Measurements from ENCODE around the gene RAD51.
A peak's percentile ranks its signal among the peaks of the same experiment; 100 is the strongest.

The RAD51 gene

DNA sequence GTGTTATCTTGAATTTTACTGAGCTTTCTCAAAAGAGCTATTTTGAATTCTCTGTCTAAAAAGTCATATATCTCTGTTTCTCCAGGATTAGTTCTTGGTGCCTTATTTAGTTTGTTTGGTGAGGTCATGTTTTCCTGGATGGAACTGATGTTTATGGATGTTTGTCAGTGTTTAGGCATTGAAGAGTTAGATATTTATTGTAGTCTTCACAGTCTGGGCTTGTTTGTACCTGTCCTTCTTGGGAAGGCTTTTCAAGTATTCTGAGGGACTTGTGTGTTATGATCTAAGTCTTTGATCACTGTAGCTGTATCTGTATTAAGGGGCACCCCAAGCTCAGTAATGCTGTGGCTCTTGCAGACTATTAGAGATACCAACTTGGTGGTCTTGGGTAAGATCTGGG, 10.6 kb upstream of the RAD51 start:
- no peak for TF ChIP-seq ZFX (IDR thresholded peaks at IDR 0.05)
- TF ChIP-seq, protein P1, sequence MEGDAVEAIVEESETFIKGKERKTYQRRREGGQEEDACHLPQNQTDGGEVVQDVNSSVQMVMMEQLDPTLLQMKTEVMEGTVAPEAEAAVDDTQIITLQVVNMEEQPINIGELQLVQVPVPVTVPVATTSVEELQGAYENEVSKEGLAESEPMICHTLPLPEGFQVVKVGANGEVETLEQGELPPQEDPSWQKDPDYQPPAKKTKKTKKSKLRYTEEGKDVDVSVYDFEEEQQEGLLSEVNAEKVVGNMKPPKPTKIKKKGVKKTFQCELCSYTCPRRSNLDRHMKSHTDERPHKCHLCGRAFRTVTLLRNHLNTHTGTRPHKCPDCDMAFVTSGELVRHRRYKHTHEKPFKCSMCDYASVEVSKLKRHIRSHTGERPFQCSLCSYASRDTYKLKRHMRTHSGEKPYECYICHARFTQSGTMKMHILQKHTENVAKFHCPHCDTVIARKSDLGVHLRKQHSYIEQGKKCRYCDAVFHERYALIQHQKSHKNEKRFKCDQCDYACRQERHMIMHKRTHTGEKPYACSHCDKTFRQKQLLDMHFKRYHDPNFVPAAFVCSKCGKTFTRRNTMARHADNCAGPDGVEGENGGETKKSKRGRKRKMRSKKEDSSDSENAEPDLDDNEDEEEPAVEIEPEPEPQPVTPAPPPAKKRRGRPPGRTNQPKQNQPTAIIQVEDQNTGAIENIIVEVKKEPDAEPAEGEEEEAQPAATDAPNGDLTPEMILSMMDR (conservative IDR thresholded peaks at IDR 0.05) = no peak
- no peak overlapping the region for H3K27ac ChIP-seq

DNA sequence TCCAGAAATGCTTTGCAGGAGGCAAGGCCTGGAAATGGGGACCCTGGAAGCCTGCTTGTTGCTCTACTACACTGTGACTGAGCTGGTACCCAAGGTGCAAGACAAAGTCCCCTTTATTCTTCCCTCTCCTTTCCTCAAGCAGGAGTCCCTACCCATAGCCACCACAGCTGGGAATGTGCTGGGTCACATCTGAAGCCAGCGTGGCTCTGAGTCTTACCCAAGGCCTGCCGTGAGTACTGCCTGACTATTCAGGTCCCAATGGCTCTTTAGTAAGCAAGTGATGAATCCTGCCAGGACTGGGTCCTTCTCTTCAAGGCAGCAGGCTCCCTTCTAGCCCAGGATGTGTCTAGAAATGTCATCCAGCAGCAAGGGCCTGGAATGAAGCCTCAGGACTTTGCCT, 9.6 kb upstream of the RAD51 start:
- H3K27ac ChIP-seq = no peak overlapping the region
- no peak for TF ChIP-seq ZFX (IDR thresholded peaks at IDR 0.05)
- TF ChIP-seq, protein P1 (conservative IDR thresholded peaks at IDR 0.05) = no peak

DNA sequence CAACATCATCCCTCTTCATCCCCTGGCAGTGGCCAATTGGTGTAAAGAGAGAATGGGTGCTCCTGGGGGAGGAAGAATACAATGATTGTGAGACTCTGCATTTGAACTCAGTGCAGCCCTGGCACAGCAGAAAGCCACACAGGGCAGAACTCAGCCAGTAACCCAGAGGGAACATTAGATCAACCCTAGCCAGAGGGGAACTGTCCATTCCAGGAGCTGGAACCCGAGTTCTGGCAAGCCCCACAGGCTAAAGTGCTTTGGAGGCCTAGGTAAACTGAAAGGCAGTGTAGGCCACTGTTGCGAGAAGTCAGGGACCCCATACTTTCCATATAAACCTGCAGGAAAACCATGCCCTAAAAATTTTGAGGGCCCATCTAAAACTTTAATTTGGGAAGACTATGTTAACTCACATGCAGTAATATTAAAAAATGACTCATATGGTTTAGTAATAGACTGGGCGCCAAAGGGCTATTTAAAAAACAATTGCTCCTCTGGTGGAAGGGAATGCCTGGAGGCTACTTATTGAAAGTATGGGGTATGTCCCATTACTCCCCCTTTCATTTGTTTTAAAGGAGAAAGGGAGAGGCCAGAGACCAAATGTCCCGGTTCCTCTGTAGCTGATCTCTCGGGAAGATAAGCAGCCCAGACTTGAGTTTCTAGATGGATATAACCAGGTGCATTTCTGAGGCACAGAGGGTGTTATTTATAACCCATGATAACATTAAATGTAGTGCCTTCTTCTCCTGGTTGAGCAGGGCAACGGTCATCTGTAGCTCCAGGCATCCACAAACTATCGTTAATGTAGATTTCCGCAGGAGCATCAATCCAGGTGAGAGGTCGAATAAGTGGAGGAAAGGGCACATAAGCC, 5.8 kb upstream of the RAD51 start:
- TF ChIP-seq ZFX (IDR thresholded peaks at IDR 0.05) = no peak
- TF ChIP-seq, protein P1 (conservative IDR thresholded peaks at IDR 0.05) = no peak
- H3K27ac ChIP-seq = no peak overlapping the region

DNA sequence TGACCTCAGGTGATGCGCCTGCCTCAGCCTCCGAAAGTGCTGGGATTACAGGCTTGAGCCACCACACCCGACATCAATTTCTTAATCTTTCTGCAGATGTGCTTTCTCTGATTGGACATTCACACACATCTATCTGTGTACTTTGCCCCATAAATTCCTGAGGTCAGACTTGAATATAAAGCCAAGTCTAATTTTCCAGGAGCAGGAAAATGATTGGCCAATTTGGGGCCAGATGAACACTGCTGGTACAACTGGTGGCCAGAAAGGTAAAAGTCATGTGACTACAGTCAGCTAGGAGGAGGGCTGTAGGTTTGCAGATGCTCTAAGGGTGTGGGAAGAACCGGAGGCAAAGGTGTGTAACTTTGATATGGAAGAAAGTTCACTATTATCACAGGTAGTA, 3.2 kb upstream of the RAD51 start:
- no peak overlapping the region for H3K27ac ChIP-seq
- TF ChIP-seq, protein P1 (conservative IDR thresholded peaks at IDR 0.05) = no peak
- no peak for TF ChIP-seq ZFX (IDR thresholded peaks at IDR 0.05)

DNA sequence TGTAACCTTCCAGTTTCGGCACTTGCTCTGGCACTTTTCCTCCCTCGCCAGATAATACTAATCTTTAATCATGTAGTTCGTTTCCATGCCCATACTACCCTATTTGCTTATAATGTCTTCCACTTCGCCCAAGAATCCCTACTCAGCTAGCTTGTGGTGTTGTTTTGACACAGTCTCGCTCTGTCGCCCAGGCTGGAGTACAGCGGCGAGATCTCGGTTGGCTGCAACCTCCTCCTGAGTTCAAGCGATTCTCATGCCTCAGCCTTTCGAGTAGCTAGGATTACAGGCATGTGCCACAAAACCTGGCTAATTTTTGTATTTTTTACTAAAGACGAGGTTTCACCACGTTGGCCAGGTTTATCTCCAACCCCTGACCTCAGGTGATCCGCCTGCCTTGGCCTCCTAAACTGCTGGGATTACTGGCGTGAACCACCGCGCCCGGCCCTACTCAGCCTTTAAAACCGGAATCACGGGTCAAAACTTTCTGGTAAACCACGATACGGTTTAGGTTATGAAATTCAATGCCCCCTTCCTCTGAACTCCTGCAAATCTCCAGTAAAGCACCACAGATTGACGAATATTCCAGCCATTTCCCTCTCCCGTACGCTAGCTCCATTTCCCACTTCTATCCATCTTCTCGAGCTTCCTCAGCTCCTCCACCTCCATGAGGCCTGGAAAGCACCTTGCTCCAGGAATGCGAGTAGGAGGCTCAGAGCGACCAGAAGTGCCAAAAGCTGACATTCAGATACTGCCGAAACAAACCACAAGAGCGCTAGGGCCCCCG, 878 bp upstream of the RAD51 start:
- TF ChIP-seq, protein P1 (conservative IDR thresholded peaks at IDR 0.05) = no peak
- TF ChIP-seq ZFX (IDR thresholded peaks at IDR 0.05) = peak; percentile 37; the same call in 1 of the 2 replicates

DNA sequence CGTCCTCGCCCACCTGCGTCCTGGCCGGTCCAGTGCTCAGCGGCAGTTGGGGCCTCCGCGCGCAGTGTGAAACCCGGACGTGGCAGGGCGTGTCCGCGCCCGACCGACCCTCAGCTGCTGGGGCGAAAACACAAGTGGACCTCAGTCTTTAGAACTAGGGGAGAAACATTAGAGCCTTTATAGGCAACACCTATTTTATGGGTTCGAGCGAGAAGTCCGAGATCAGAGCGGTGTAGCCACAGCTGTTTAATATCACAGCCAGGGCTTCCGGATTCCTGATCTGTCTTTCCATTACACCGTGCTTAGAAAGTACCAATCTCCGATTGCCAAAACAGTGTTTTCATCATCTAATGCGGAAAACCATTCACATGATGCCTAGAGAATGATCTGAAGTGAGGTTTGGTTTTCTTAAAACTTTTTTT, 506 bp downstream of the RAD51 start:
- peak overlapping the region; percentile 87 for H3K27ac ChIP-seq
- 0 out of 2 replicates have a peak, but pooled peaks have one; percentile 52 for TF ChIP-seq ZFX (IDR thresholded peaks at IDR 0.05)
- TF ChIP-seq, protein P1 (conservative IDR thresholded peaks at IDR 0.05) = no peak

More for the DNA sequence above, 878 bp upstream of the RAD51 start:
- H3K27ac ChIP-seq = peak overlapping the region; percentile 87

DNA sequence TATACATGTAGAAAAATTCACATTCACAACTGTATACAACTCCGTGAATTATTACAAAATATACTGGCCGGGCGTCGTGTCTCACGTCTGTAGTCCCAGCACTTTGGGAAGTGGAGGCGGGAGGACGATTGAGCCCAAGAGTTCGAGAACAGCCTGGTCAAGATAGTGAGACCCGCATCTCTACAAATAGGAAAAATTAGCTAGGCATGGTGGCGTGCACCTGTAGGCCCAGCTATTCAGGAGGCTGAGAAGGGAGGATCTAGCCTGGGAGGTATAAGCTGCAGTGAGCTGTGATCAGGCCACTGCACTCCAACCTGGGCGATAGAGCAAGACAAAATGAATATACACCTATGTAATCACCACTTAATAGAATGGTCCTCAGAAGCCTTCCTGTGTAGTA, 1.3 kb downstream of the RAD51 start:
- no peak for TF ChIP-seq ZFX (IDR thresholded peaks at IDR 0.05)
- TF ChIP-seq, protein P1 (conservative IDR thresholded peaks at IDR 0.05) = no peak
- peak overlapping the region; percentile 87 for H3K27ac ChIP-seq

Measured in C4-2B (cell line).